GM12874 (cell line): ENCODE measurements around the gene TRMT2B.

Source experiments
- TF ChIP-seq, protein P1 (sequence below): IDR thresholded peaks from 2 replicates; pipeline ENCODE4 v1.5.1; 2011; ENCODE audit warnings: low read depth, mild to moderate bottlenecking, control low read depth, low read length, moderate library complexity; ENCODE audit not compliant: insufficient read depth

TRMT2B gene

DNA sequence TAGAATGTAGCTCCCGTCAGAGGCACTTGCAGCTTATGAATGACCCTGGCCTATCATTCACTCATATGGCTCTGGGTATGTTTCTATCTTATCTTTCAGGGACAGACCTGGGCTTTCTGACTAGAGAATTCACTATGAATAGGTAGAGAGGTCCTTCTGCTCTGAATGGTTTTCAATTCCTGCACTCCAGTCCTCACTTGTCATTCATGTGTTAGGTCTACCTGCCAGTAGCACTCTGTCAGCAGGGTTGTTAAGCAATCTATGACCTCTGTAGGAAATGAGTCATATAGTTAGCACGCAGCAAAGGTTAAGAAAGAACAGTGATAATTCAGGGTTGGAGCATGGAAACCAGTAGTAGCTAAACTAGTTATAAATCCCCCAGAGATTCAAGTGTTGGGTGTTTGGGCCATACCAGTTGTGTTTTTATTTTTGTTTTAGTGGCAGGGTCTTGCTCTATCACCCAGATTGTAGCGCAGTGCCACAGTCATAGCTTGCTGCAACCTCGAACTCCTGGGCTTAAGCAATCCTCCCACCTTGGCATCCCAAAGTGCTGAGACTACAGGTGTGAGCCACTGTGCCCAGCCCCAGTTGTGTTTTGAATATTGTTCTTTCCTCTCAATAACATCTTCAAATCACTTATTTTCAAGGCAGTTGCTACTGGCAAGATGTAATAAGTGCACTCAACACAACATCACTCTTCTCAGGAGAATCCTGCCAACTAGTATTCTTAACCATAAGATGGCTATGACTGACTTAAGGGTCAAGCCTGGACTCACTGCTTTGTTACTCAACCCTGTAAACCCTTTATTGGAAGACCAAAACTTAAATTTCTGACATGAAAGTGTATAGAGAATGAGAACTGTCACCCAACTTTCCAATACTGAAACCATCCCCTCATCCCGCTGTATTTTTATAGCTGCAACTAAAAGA lies 57.3 kb downstream of the TRMT2B start:
- TF ChIP-seq, protein P1, sequence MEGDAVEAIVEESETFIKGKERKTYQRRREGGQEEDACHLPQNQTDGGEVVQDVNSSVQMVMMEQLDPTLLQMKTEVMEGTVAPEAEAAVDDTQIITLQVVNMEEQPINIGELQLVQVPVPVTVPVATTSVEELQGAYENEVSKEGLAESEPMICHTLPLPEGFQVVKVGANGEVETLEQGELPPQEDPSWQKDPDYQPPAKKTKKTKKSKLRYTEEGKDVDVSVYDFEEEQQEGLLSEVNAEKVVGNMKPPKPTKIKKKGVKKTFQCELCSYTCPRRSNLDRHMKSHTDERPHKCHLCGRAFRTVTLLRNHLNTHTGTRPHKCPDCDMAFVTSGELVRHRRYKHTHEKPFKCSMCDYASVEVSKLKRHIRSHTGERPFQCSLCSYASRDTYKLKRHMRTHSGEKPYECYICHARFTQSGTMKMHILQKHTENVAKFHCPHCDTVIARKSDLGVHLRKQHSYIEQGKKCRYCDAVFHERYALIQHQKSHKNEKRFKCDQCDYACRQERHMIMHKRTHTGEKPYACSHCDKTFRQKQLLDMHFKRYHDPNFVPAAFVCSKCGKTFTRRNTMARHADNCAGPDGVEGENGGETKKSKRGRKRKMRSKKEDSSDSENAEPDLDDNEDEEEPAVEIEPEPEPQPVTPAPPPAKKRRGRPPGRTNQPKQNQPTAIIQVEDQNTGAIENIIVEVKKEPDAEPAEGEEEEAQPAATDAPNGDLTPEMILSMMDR, result no peak

- TF ChIP-seq, protein P1, result no peak
Measured at GRCh38 chrX:100990139-100990538, 61.8 kb downstream of the TRMT2B start.

DNA sequence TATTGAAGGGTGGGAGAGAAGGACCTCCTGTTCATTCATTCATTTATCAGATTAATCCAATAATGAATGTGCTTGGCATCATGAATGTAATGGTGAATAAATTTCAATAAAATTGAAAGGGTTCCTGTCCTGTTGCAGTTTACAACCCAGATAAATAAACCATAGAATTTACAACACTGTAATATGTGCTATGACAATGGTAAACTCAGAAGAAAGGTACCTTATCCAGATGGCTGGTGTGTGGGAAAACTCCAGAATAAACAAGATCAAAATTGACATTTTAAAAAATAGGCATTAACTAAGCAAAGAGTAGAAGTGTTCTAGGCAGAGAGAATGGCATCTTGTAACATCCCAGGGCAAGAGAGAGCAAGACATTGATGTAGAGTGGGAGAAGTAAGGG lies 67.1 kb downstream of the TRMT2B start:
- TF ChIP-seq, protein P1, result no peak

DNA sequence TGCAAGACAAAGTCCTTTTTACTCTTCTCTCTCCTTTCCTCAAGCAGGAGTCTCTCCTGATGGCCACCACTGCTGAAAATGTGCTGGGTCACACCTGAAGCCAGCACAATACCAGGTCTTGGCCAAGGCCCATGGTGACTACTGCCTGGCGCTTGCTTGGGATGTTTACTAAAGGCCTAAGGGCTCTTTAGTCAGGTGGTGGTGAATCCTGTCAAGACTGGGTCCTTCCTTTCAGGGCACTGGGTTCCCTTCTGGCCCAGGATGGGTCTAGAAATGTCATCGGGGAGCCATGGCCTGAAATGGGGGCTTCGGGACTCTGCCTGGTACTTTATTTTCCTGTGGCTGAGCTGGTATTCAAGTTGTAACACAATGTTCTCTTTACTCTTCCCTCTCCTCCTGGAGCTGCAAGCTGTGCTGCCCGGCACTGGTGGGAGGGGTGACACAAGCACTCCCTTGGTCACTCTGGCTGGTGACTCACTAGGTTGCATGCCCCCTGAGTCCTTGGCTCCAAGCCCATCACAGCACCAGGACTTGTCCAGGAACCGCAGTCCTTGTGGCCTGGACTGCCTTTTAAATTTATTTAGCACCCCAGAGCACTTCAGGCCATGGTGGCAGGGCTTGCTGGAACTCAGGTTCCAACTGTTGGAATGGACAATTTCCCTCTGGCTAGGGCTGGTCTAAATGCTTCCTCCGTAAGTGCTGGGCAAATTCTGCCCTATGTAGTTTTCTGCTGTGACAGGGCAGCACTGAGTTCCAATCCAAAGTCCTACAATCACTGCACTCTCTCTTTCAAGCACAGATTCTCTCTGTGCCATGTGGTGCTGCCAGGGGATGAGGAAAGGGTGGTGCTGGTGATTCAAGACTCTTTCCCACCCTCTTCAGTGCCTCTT lies 71.1 kb downstream of the TRMT2B start:
- TF ChIP-seq, protein P1, result no peak

DNA sequence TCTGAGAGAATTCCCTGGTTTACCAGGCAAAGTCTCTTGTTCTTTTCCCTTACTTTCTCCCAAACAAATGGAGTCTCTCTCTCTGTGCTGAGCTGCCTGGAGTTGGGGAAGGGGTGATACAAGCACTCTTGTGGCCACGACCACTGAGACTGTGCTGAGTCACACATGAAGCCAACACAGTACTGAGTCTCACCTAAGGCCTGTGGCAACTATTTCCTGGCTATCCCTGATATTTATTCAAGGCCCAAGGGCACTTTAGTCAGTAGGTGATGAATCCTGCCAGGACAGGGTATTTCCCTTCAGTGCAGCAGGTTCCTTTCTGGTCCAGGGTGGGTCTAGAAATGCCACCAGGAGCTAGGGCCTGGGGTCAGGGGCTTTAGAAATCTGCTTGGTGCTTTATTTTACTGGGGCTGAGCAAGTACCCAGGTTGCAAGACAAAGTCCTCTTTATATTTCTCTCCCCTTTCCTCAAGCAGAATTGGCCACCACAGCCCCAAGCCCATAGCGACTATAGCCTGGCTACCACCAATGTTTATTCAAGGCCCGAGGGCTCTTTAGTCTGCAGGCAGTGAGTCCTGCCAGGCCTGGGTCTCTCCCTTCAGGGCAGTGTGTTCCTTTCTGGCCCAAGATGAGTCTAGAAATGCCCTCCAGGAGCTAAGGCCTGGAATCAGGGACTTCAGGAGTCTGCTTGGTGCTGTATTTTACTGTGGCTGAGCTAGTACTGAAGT lies 71.9 kb downstream of the TRMT2B start:
- TF ChIP-seq, protein P1, result no peak

- TF ChIP-seq, protein P1, result no peak
Measured at GRCh38 chrX:100976211-100976610, 75.7 kb downstream of the TRMT2B start.

DNA sequence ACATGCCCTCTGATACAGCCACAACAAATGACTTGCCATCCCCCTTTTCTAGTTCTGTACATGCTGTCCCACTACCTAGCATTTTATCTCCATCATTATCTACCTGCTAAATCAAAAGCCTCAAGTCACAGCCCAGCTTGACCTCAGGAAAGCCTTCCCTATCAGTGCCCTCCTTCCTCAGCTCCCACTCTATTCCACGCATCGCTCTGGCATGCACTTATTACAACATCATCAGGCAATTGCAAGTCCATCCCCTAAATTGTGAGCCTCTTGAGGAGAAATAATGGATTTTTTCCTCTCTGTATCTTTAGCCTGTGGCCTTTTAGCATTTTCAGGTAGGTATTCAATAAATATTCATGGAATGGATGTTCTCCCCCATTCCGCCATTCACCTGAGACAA lies 76.7 kb downstream of the TRMT2B start:
- TF ChIP-seq, protein P1, result no peak
